OCI-LY7 (cell line): Measurements from ENCODE around the gene CAPN10. TPM values are rescaled to one million over a fixed set of nuclear protein-coding genes. Genes with fewer than 3 reads are reported as not detected.

ENCODE experiments used
- BruUV-seq: library from RNA; stranded (reverse); fragments of 400-500 nt; replicated peaks from 2 replicates; lab custom pipeline; 2021; lab: Mats Ljungman, UMichigan
- CTCF ChIA-PET: fragments of 300-600 bp; sonication (Branson Sonifier 250); formaldehyde crosslinking; loops from one replicate; lab custom pipeline; 2022; ENCODE audit warnings: antibody characterized with exemption; ENCODE audit not compliant: unreplicated experiment; lab: Charles Lee
- POLR2A ChIA-PET: fragments of 300-600 bp; sonication (Branson Sonifier 250); formaldehyde crosslinking; loops from one replicate; lab custom pipeline; 2022; ENCODE audit warnings: antibody characterized with exemption; lab: Charles Lee
- DNase-seq: peaks from one replicate; pipeline ENCODE4 v3.0.0-alpha.2; 2015; ENCODE audit warnings: low spot score
- H2AFZ ChIP-seq: fragments of 200-600 bp; sonication (generic), shearing (Covaris generic); 2 replicates; pipeline ENCODE4 v1.6.1; 2014; ENCODE audit warnings: mild to moderate bottlenecking, antibody characterized with exemption, low read length, moderate library complexity
- H3K27ac ChIP-seq: fragments of 200-600 bp; sonication (generic); 2 replicates; pipeline ENCODE4 v1.5.1; 2014; ENCODE audit warnings: mixed run types, low read depth, mild to moderate bottlenecking, moderate library complexity, low read length, inconsistent platforms; ENCODE audit not compliant: poor library complexity, severe bottlenecking
- H3K36me3 ChIP-seq: fragments of 200-600 bp; sonication (generic); 2 replicates; pipeline ENCODE4 v1.6.1; 2014; ENCODE audit warnings: mild to moderate bottlenecking, antibody characterized with exemption, low read length, moderate library complexity, mixed read lengths; ENCODE audit not compliant: insufficient read depth
- H3K4me1 ChIP-seq: fragments of 200-600 bp; sonication (generic); 2 replicates; pipeline ENCODE4 v1.5.1; 2014; ENCODE audit warnings: mild to moderate bottlenecking, low read length; ENCODE audit not compliant: insufficient read depth, poor library complexity, severe bottlenecking
- H3K4me2 ChIP-seq: fragments of 200-600 bp; sonication (generic); 2 replicates; pipeline ENCODE4 v1.6.1; 2014; ENCODE audit warnings: mild to moderate bottlenecking, low read length
- H3K4me3 ChIP-seq: fragments of 200-600 bp; sonication (generic); 2 replicates; pipeline ENCODE4 v1.5.1; 2014; ENCODE audit warnings: mild to moderate bottlenecking, low read depth, low read length; ENCODE audit not compliant: poor library complexity, severe bottlenecking
- H3K79me2 ChIP-seq: fragments of 200-600 bp; sonication (generic); 2 replicates; pipeline ENCODE4 v1.6.1; 2016; ENCODE audit warnings: low read depth, mild to moderate bottlenecking, low read length, moderate library complexity, mixed read lengths; ENCODE audit not compliant: insufficient read depth
- H3K9me2 ChIP-seq: fragments of 200-600 bp; sonication (generic); 2 replicates; pipeline ENCODE4 v1.6.1; 2016; ENCODE audit warnings: mild to moderate bottlenecking, low read length, mixed read lengths; ENCODE audit not compliant: insufficient read depth
- H3K9me3 ChIP-seq: fragments of 200-600 bp; sonication (generic); 2 replicates; pipeline ENCODE4 v1.6.1; 2014; ENCODE audit warnings: mild to moderate bottlenecking, mixed run types, low read length, mixed read lengths
- H4K20me1 ChIP-seq: fragments of 200-600 bp; sonication (generic); 2 replicates; pipeline ENCODE4 v1.6.1; 2014; ENCODE audit warnings: mild to moderate bottlenecking, antibody characterized with exemption, low read length, moderate library complexity, mixed read lengths; ENCODE audit not compliant: insufficient read depth
- CTCF ChIP-seq: fragments of 200-600 bp; sonication (generic); conservative IDR thresholded peaks from 2 replicates; pipeline ENCODE4 v1.5.1; 2014; ENCODE audit warnings: mild to moderate bottlenecking, antibody characterized with exemption, low read length, moderate library complexity, mixed read lengths
- EZH2phosphoT487 ChIP-seq: fragments of 200-600 bp; sonication (generic); IDR thresholded peaks from 2 replicates; pipeline ENCODE4 v1.6.1; 2018; ENCODE audit warnings: low read depth, borderline replicate concordance, mild to moderate bottlenecking, mixed run types, antibody characterized with exemption, low read length, moderate library complexity, mixed read lengths
- intact Hi-C: fragments of 100-400 bp; cut with micrococcal nuclease; formaldehyde crosslinking; loops from one replicate; pipeline ENCODE4 v1.10.0; 2022; ENCODE audit not compliant: unreplicated experiment
- total RNA-seq, 2 experiments: library from RNA; depleted of rRNA in 1 of 2; stranded (reverse); fragments of >200 nt in 1 of 2; shearing (Covaris generic) in 1 of 2; gene quantifications; 2 replicates each; pipeline ENCODE4 v1.2.3, GENCODE V29; 2014 to 2022

CAPN10 gene
- total RNA-seq, 2 experiments from 2014 or later: 70.6 to 78.1 TPM

- Histone ChIP-seq H3K9me3 (no peaks in the 10 kb centered on the region), H3K36me3 (no peaks in the 10 kb centered on the region), H3K9me2 (no peaks in the 10 kb centered on the region), H4K20me1 (no peaks in the 10 kb centered on the region), H3K27ac (no peak overlapping the region), H3K4me1 (no peaks in the 10 kb centered on the region), H3K4me3 (no peak overlapping the region), H3K4me2 (no peak overlapping the region), H2AFZ (no peak overlapping the region), H3K79me2 (no peaks in the 10 kb centered on the region)
- BruUV-seq: no TSS peak
- CTCF ChIA-PET: no interaction called here
- POLR2A ChIA-PET: no interaction called here
- no peak for DNase-seq
- intact Hi-C loops: no loop called here
- TF ChIP-seq EZH2phosphoT487 (no peak), CTCF (no peak)
Measured at GRCh38 chr2:240647503-240648154, 61.1 kb downstream of the CAPN10 start.

- CTCF ChIA-PET: no interaction called here
- H4K20me1 ChIP-seq: no peaks in the 10 kb centered on the region
- H3K4me2 ChIP-seq: no peak overlapping the region
- no peaks in the 10 kb centered on the region for H3K79me2 ChIP-seq
- no peaks in the 10 kb centered on the region for H3K9me3 ChIP-seq
- H3K27ac ChIP-seq: no peak overlapping the region
- BruUV-seq: no TSS peak
- no peaks in the 10 kb centered on the region for H3K9me2 ChIP-seq
- no peak overlapping the region for H3K4me3 ChIP-seq
- POLR2A ChIA-PET: no interaction called here
- H2AFZ ChIP-seq: no peak overlapping the region
- DNase-seq: no peak
- H3K4me1 ChIP-seq: no peaks in the 10 kb centered on the region
- intact Hi-C loops: no loop called here
- TF ChIP-seq EZH2phosphoT487 (no peak), CTCF (no peak)
- H3K36me3 ChIP-seq: no peaks in the 10 kb centered on the region
Measured at GRCh38 chr2:240648155-240648649, 61.7 kb downstream of the CAPN10 start.

Other genes starting within 250 kb of the CAPN10 start
- gene GPC1, start 151.1 kb upstream of the CAPN10 start, total RNA-seq (2014; rRNA removed; shearing (Covaris generic)): 1.4 and 2.4 TPM in 2 replicates
- gene GPC1, start 151.1 kb upstream of the CAPN10 start, total RNA-seq (2022): 3.0 and 4.0 TPM in 2 replicates
- 24.7 and 30.6 TPM in 2 replicates for gene ANKMY1, start 28.7 kb upstream of the CAPN10 start, total RNA-seq (2014; rRNA removed; shearing (Covaris generic))
- gene ANKMY1, start 28.7 kb upstream of the CAPN10 start, total RNA-seq (2022): 65.9 and 69.4 TPM in 2 replicates
- gene DUSP28, start 26.4 kb upstream of the CAPN10 start, total RNA-seq (2014; rRNA removed; shearing (Covaris generic)): 13.0 and 17.6 TPM in 2 replicates
- gene DUSP28, start 26.4 kb upstream of the CAPN10 start, total RNA-seq (2022): 15.8 and 16.7 TPM in 2 replicates
- 22.7 and 41.9 TPM in 2 replicates for gene RNPEPL1, start 18.2 kb upstream of the CAPN10 start, total RNA-seq (2014; rRNA removed; shearing (Covaris generic))
- 51.8 and 53.5 TPM in 2 replicates for gene RNPEPL1, start 18.2 kb upstream of the CAPN10 start, total RNA-seq (2022)
- gene GPR35, start 38.7 kb downstream of the CAPN10 start, total RNA-seq (2014; rRNA removed; shearing (Covaris generic)): 0.88 and 2.1 TPM in 2 replicates
- 1.4 and 2.4 TPM in 2 replicates for gene GPR35, start 38.7 kb downstream of the CAPN10 start, total RNA-seq (2022)
- gene AQP12B, start 96.2 kb downstream of the CAPN10 start, total RNA-seq (2014; rRNA removed; shearing (Covaris generic)): not detected in 2 replicates
- gene AQP12B, start 96.2 kb downstream of the CAPN10 start, total RNA-seq (2022): not detected in 2 replicates
- gene AQP12A, start 105.1 kb downstream of the CAPN10 start, total RNA-seq (2014; rRNA removed; shearing (Covaris generic)): not detected in 2 replicates
- gene AQP12A, start 105.1 kb downstream of the CAPN10 start, total RNA-seq (2022): not detected in 2 replicates
- not detected in 2 replicates for gene KIF1A, start 233.5 kb downstream of the CAPN10 start, total RNA-seq (2014; rRNA removed; shearing (Covaris generic))
- not detected in 2 replicates for gene KIF1A, start 233.5 kb downstream of the CAPN10 start, total RNA-seq (2022)